HL-60 (cell line): ENCODE data around the gene TTF2.
A peak's percentile ranks its signal among the peaks of the same experiment; 100 is the strongest.

Experiments
- DNase-seq, 2 experiments: peaks; one replicate each; pipeline ENCODE4 v3.0.0-alpha.2; 2010 to 2020; ENCODE audit warnings: low read depth in 1 of 2, low spot score in 1 of 2
- H3K27ac ChIP-seq: fragments of 250-450 bp; sonication (Bioruptor Pico); replicated peaks from 2 replicates; pipeline ENCODE4 v1.5.1; 2020; ENCODE audit warnings: mild to moderate bottlenecking, moderate library complexity
- H3K27me3 ChIP-seq: fragments of 250-450 bp; sonication (Bioruptor Pico); 2 replicates; pipeline ENCODE4 v1.5.1; 2021; ENCODE audit warnings: mild to moderate bottlenecking, moderate library complexity; ENCODE audit not compliant: insufficient read depth, poor library complexity, severe bottlenecking
- H3K4me3 ChIP-seq: replicated peaks from 2 replicates; pipeline ENCODE4 v1.5.1; 2011; ENCODE audit warnings: mild to moderate bottlenecking, control low read depth, low read length; ENCODE audit not compliant: insufficient read depth
- CTCF ChIP-seq: IDR thresholded peaks from one replicate; pipeline ENCODE4 v1.5.1; 2011; ENCODE audit warnings: low read length, control low read depth, inconsistent platforms; ENCODE audit not compliant: insufficient read depth
- GABPA ChIP-seq: IDR thresholded peaks from 2 replicates; pipeline ENCODE4 v1.6.1; 2012; ENCODE audit warnings: low read depth
- POLR2AphosphoS5 ChIP-seq: IDR thresholded peaks from 2 replicates; pipeline ENCODE4 v1.6.1; 2012; ENCODE audit warnings: low read depth
- SPI1 ChIP-seq: IDR thresholded peaks from 2 replicates; pipeline ENCODE4 v1.6.1; 2012; ENCODE audit warnings: low read depth, mild to moderate bottlenecking, borderline replicate concordance
- TF ChIP-seq, protein P1 (sequence below): IDR thresholded peaks from 2 replicates; pipeline ENCODE4 v1.6.1; 2012; ENCODE audit warnings: low read depth; ENCODE audit not compliant: insufficient replicate concordance

Gene TTF2

GRCh38 chr1:117037802-117038201 lies 22.3 kb upstream of the TTF2 start:
- TF ChIP-seq GABPA (no peak), POLR2AphosphoS5 (no peak), SPI1 (no peak), CTCF (no peak)
- TF ChIP-seq, protein P1, sequence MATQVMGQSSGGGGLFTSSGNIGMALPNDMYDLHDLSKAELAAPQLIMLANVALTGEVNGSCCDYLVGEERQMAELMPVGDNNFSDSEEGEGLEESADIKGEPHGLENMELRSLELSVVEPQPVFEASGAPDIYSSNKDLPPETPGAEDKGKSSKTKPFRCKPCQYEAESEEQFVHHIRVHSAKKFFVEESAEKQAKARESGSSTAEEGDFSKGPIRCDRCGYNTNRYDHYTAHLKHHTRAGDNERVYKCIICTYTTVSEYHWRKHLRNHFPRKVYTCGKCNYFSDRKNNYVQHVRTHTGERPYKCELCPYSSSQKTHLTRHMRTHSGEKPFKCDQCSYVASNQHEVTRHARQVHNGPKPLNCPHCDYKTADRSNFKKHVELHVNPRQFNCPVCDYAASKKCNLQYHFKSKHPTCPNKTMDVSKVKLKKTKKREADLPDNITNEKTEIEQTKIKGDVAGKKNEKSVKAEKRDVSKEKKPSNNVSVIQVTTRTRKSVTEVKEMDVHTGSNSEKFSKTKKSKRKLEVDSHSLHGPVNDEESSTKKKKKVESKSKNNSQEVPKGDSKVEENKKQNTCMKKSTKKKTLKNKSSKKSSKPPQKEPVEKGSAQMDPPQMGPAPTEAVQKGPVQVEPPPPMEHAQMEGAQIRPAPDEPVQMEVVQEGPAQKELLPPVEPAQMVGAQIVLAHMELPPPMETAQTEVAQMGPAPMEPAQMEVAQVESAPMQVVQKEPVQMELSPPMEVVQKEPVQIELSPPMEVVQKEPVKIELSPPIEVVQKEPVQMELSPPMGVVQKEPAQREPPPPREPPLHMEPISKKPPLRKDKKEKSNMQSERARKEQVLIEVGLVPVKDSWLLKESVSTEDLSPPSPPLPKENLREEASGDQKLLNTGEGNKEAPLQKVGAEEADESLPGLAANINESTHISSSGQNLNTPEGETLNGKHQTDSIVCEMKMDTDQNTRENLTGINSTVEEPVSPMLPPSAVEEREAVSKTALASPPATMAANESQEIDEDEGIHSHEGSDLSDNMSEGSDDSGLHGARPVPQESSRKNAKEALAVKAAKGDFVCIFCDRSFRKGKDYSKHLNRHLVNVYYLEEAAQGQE, result no peak
- no peak overlapping the region for H3K27ac ChIP-seq
- H3K27me3 ChIP-seq, result no peaks in the 10 kb centered on the region
- no peak for DNase-seq
- H3K4me3 ChIP-seq, result no peak overlapping the region

- no peak overlapping the region for H3K27ac ChIP-seq
- DNase-seq, result no peak
- TF ChIP-seq POLR2AphosphoS5, result no peak
- TF ChIP-seq SPI1, result no peak
- TF ChIP-seq, protein P1, result no peak
- no peak overlapping the region for H3K4me3 ChIP-seq
- no peaks in the 10 kb centered on the region for H3K27me3 ChIP-seq
Observed at GRCh38 chr1:117038236-117038635, 21.9 kb upstream of the TTF2 start.

DNA sequence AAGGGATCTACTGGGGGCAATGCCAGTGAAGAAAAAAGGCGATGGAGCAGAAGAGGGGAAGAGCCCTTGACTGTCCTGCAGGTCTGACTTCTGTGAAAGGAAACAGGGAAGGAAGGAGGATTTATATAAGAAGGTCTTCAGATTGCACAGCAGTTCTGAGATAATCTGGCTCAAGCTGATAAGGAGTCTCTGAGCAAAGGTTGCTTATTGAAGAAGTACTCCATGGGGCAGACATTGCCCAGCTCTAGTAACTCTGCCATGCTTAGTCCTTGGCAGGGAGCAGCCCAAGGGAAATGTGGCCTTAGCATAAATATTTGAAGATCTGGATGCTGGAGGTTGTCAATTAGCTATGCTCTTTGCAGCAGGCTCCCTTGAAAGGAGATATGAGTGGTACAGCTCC lies 15.9 kb upstream of the TTF2 start:
- no peak for TF ChIP-seq CTCF
- DNase-seq, result no peak
- Histone ChIP-seq H3K27ac (no peak overlapping the region), H3K4me3 (no peak overlapping the region), H3K27me3 (no peaks in the 10 kb centered on the region)

DNA sequence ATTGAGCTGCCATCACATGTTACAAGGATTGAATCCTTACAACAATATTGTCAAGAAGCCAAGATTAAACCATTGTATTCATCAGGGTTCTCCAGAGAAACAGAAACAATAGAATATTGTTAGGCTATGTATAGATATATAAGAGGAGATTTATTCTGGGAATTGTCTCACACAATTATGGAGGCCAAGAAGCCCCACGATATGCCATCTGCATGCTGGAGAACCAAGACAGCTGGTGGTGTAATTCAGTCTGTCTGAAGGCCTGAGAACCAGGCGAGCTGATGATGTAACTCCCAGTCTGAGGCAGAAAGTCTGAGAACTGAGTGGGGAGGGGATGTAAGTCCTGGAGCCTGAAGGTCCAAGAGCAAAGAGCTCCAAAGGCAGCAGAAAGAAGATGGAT lies 14.5 kb upstream of the TTF2 start:
- Histone ChIP-seq H3K27me3 (no peaks in the 10 kb centered on the region), H3K4me3 (no peak overlapping the region), H3K27ac (no peak overlapping the region)
- TF ChIP-seq SPI1 (no peak), CTCF (no peak), GABPA (no peak), POLR2AphosphoS5 (no peak)
- TF ChIP-seq, protein P1, result no peak
- DNase-seq, result peak; percentile 49 to 77
